ENCODE results near the gene SIX1. TPM values are rescaled to one million over a fixed set of nuclear protein-coding genes. Genes with fewer than 3 reads are reported as not detected.

SIX1 gene
- total RNA-seq, 1 experiment from 2014 or later, result 0.32 TPM

- H3K27me3 Mint-ChIP-seq (ENCODE audit: insufficient read depth, unreplicated experiment), result peaks cover 5% of the 10 kb centered on the region
- Histone ChIP-seq H3K9me3 (no peaks in the 10 kb centered on the region), H3K4me3 (ENCODE audit: low read depth, low read length) (no peak overlapping the region), H3K36me3 (ENCODE audit: control insufficient read depth, insufficient read depth, low read length) (no peaks in the 10 kb centered on the region), H3K27me3 (replicated peaks; ENCODE audit: control insufficient read depth, insufficient read depth, low read length) (no peaks in the 10 kb centered on the region), H3K4me1 (no peaks in the 10 kb centered on the region)
- intact Hi-C loops (cut with micrococcal nuclease; ENCODE audit: unreplicated experiment), result no loop called here
- no peak for TF ChIP-seq CTCF (IDR thresholded peaks at IDR 0.05; ENCODE audit: insufficient read depth in 1 of 2, low read depth in 1 of 2, low read length in 1 of 2, severe bottlenecking in 1 of 2, unreplicated experiment in 1 of 2)
- no peaks in the 10 kb centered on the region for H3K4me1 Mint-ChIP-seq (ENCODE audit: low read depth, unreplicated experiment)
- H3K9me3 Mint-ChIP-seq (ENCODE audit: unreplicated experiment), result no peaks in the 10 kb centered on the region
- no TSS peak for BruUV-seq (replicated peaks)
- DNase-seq, result no peak
- CTCF ChIA-PET, result no interaction called here
- H3K4me3 Mint-ChIP-seq (ENCODE audit: unreplicated experiment), result no peak overlapping the region
- POLR2A ChIA-PET, result no interaction called here
- H3K36me3 Mint-ChIP-seq (ENCODE audit: insufficient read depth, unreplicated experiment), result no peaks in the 10 kb centered on the region
- no peak overlapping the region for H3K27ac Mint-ChIP-seq (ENCODE audit: unreplicated experiment)
Observed at GRCh38 chr14:60596139-60596538, 53.1 kb downstream of the SIX1 start.

DNA sequence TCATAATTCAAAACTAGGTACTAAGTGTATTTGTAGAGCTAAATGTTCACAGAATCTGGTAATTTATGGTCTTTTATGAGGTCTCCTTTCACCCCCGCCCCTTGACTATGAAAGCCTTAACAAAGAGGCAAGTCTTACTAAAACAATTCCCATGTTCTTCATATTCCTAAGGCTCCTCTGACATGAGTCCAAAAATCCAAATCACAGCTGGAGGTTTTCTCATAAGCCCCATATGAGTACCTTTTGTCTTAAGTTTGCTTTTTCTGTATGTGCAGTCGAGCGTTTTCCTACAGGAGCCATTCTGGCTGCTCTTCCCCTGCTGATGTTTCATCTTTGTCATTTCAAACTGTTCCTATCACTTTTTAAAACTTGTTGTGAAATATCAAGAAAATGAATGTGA is 55.2 kb downstream of the SIX1 start:
- CTCF ChIA-PET, result no interaction called here
- Mint-ChIP-seq H3K4me3 (ENCODE audit: unreplicated experiment) (no peak overlapping the region), H3K36me3 (ENCODE audit: insufficient read depth, unreplicated experiment) (no peaks in the 10 kb centered on the region), H3K4me1 (ENCODE audit: low read depth, unreplicated experiment) (no peaks in the 10 kb centered on the region), H3K9me3 (ENCODE audit: unreplicated experiment) (no peaks in the 10 kb centered on the region), H3K27ac (ENCODE audit: unreplicated experiment) (no peak overlapping the region), H3K27me3 (ENCODE audit: insufficient read depth, unreplicated experiment) (peaks cover 5% of the 10 kb centered on the region)
- Histone ChIP-seq H3K9me3 (no peaks in the 10 kb centered on the region), H3K27me3 (replicated peaks; ENCODE audit: control insufficient read depth, insufficient read depth, low read length) (no peaks in the 10 kb centered on the region), H3K36me3 (ENCODE audit: control insufficient read depth, insufficient read depth, low read length) (no peaks in the 10 kb centered on the region), H3K4me3 (ENCODE audit: low read depth, low read length) (no peak overlapping the region), H3K4me1 (no peaks in the 10 kb centered on the region)
- DNase-seq, result no peak
- no TSS peak for BruUV-seq (replicated peaks)
- POLR2A ChIA-PET, result no interaction called here
- no peak for TF ChIP-seq CTCF (IDR thresholded peaks at IDR 0.05; ENCODE audit: insufficient read depth in 1 of 2, low read depth in 1 of 2, low read length in 1 of 2, severe bottlenecking in 1 of 2, unreplicated experiment in 1 of 2)
- intact Hi-C loops (cut with micrococcal nuclease; ENCODE audit: unreplicated experiment), result no loop called here

Other genes with a start within 250 kb of the SIX1 start
- not detected in 2 replicates for gene C14orf39, start 163.4 kb downstream of the SIX1 start, total RNA-seq (2022)
- gene SIX6, start 140.3 kb downstream of the SIX1 start, total RNA-seq (2022), result not detected in 2 replicates
- gene SIX4, start 74.9 kb upstream of the SIX1 start, total RNA-seq (2022), result 4.3 and 4.8 TPM in 2 replicates
- 36.4 and 38.8 TPM in 2 replicates for gene MNAT1, start 85.3 kb upstream of the SIX1 start, total RNA-seq (2022)